C4-2B (cell line): ENCODE results near the gene TACR1.

Experiments used
- H3K27ac ChIP-seq: fragments of 450-650 bp; 2 replicates; pipeline ENCODE4 v1.5.1; 2017
- ZFX ChIP-seq: fragments of 450-650 bp; IDR thresholded peaks from 2 replicates; pipeline ENCODE4 v1.6.1; 2017
- TF ChIP-seq, protein P1 (sequence below): fragments of 450-650 bp; conservative IDR thresholded peaks from 2 replicates; pipeline ENCODE4 v1.5.1; 2017; ENCODE audit warnings: mild to moderate bottlenecking

TACR1 gene

DNA sequence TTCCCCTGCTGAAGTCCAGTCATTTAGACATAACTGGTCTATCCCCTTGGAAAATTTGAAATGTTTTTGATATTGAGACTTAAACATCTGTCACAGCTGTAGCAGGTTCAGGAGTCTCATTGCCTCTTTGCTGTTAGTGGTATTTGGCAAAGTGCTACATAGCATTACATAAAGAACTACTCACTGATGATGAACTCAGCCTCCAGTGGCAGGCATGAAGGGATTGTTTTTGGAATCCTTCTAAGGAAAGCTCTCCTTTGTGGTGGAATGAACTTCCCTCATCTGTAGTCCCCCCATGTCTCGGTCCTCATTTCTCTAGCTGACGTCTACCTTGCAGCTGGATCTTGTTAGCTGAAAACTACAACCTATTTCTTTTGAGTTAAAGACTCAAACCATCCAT is 111.6 kb downstream of the TACR1 start:
- no peak overlapping the region for H3K27ac ChIP-seq
- TF ChIP-seq ZFX = no peak

DNA sequence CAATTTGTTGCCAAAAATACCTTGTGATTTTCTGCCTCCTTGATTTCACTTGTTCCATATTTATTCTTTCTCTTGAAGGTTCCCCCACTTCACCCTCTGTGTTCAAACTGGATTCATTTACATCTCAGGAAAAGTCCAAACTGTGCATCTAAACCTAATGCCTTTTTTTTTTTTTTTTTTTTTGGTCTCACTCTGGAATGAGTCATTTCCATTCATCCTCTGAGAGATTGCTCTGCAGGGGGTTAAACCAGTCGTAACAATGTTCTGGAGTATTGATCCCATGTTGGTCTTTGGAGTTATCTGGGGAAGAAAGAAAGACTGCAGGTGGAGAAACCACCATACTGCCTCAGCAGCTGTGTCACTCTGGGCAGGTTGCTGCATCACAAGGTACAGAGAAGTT is 119.7 kb downstream of the TACR1 start:
- no peak overlapping the region for H3K27ac ChIP-seq
- TF ChIP-seq ZFX = no peak
- TF ChIP-seq, protein P1, sequence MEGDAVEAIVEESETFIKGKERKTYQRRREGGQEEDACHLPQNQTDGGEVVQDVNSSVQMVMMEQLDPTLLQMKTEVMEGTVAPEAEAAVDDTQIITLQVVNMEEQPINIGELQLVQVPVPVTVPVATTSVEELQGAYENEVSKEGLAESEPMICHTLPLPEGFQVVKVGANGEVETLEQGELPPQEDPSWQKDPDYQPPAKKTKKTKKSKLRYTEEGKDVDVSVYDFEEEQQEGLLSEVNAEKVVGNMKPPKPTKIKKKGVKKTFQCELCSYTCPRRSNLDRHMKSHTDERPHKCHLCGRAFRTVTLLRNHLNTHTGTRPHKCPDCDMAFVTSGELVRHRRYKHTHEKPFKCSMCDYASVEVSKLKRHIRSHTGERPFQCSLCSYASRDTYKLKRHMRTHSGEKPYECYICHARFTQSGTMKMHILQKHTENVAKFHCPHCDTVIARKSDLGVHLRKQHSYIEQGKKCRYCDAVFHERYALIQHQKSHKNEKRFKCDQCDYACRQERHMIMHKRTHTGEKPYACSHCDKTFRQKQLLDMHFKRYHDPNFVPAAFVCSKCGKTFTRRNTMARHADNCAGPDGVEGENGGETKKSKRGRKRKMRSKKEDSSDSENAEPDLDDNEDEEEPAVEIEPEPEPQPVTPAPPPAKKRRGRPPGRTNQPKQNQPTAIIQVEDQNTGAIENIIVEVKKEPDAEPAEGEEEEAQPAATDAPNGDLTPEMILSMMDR = no peak

DNA sequence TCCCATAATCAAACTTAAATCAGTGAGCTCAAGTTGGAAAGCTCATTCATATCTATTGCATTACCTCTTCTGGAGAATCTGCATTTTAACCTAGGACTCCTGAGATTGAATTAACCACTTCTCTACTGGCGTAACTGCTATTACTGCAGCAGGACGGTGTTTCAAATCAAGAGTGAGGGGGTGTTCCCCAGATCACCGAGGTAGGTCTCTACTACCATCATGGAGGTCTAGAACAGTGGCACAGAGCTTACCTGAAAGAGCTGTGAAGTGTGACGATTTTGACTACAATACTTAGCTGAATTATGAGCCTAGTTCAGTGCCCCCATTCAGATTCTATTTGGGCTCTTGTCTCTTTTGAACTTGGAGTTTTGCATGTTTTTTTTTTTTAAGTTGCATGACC is 121.4 kb downstream of the TACR1 start:
- no peak for TF ChIP-seq ZFX
- TF ChIP-seq, protein P1 = no peak
- no peak overlapping the region for H3K27ac ChIP-seq

DNA sequence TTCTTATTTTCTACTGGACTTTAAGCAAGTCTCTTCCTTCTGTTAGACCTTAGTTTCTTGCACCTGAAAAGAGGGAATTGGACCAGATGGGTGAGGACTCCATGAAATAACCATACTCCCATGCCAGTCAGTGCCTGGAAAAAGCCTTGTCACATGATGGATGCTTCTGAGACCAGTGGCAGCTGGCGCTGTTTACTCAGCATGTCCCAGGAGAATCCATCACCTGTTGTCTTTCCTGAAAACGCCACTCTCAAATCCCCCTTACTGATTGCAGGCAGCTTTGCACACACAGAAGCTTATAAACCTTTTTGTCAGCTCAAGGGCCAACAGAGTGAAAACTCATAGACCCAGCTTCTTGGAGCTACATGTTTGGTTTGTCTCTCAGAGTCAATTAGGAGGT is 123.2 kb downstream of the TACR1 start:
- no peak for TF ChIP-seq ZFX
- TF ChIP-seq, protein P1 = no peak
- H3K27ac ChIP-seq = no peak overlapping the region

DNA sequence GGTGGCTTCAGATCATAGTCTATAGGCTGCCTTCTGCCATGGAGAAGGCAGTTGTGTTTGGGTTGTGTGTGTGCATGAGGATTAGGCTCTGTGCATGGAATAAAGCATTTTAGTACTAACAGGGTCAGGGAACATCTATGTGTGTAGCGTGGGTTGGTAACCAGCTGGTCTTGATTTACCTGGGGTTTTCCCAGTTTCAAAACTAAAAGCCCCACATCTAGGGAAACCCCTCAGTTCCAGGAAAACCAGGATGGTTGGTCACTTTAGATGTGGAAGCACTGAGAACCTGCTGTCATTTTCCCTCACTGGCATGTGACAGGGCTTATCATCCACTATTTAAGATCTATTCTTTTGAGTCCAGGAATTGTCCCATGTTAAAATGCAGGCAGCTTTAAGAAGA is 124.6 kb downstream of the TACR1 start:
- no peak overlapping the region for H3K27ac ChIP-seq
- TF ChIP-seq ZFX = no peak
- TF ChIP-seq, protein P1 = no peak

DNA sequence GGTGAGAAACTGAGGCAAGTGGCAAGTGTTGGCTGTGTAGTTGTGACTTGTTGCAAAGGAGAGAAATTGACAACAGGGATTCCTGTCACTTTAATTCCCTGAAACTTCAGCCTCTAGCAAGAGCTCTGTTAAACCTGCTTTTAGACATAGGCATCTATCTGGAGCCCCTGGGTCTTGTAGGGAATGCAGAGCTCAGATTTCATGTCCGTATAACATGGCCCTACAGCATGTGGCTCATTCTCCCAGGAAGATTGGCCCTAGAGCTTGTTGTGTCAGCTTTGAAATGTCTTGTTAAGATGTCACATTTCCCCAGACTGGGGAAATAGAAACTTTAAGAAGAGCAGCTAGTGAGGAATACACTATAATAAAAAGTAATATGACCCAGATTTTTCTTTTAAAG is 125.1 kb downstream of the TACR1 start:
- TF ChIP-seq ZFX = no peak
- TF ChIP-seq, protein P1 = no peak
- H3K27ac ChIP-seq = no peak overlapping the region

DNA sequence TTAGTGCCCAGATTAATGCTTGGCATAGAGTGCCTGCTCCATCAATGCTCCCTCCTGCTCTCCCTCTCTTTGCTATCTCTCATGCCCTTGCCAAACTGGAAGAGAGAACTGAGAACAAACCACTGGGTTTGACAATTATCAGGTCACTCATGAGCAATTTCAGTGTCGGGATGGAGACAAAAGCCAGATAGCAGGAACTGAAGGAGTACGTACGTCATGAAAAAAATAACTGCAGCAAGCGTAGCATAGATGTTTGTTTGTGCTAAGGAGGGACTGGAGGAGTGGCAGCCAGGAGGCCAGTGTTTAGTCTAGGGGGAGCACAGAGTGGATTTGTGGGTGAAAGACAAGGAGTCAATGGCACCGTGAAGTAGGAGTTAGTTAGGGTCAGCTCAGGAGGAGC is 127.6 kb downstream of the TACR1 start:
- no peak for TF ChIP-seq ZFX
- TF ChIP-seq, protein P1 = no peak
- H3K27ac ChIP-seq = no peak overlapping the region

DNA sequence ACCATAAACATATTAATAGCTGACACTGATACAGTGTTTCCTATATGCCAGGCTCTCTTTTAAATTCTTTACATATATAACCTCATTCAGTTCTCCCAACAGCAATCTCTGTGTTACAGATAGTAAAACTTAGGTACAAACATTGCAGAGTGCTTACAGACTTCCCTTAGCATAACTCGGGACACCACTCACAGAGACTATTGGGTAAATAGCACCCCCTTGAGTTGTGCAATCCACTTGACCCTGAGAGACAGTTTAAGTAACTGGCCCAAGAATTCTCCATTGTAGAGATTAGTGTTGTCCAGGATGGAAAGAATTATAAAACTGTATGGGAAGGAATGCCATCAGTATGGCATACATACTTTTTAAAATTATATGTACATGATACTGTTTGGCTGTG is 130.8 kb downstream of the TACR1 start:
- H3K27ac ChIP-seq = no peak overlapping the region
- no peak for TF ChIP-seq ZFX
- TF ChIP-seq, protein P1 = no peak
